ENCODE results near the gene MEGF10.

- TF ChIP-seq POLR2A (IDR thresholded peaks at IDR 0.05; ENCODE audit: low read depth): no peak
- TF ChIP-seq, protein P1, sequence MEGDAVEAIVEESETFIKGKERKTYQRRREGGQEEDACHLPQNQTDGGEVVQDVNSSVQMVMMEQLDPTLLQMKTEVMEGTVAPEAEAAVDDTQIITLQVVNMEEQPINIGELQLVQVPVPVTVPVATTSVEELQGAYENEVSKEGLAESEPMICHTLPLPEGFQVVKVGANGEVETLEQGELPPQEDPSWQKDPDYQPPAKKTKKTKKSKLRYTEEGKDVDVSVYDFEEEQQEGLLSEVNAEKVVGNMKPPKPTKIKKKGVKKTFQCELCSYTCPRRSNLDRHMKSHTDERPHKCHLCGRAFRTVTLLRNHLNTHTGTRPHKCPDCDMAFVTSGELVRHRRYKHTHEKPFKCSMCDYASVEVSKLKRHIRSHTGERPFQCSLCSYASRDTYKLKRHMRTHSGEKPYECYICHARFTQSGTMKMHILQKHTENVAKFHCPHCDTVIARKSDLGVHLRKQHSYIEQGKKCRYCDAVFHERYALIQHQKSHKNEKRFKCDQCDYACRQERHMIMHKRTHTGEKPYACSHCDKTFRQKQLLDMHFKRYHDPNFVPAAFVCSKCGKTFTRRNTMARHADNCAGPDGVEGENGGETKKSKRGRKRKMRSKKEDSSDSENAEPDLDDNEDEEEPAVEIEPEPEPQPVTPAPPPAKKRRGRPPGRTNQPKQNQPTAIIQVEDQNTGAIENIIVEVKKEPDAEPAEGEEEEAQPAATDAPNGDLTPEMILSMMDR (IDR thresholded peaks at IDR 0.05): no peak
Observed at GRCh38 chr5:127298036-127298429, 7.4 kb downstream of the MEGF10 start.

Measured in esophagus muscularis mucosa (tissue), 3 donors.